GM12875 (cell line): ENCODE measurements around the gene MGAT1.
"Not testable (repeated sequence)": the region's sequence is repeated elsewhere in the genome, so short reads cannot be mapped to it uniquely, and the experiment has no call there.

Source experiments
- H3K4me3 ChIP-seq: one replicate; pipeline ENCODE4 v1.5.1; 2011; ENCODE audit warnings: low read depth, low read length, control low read depth
- TF ChIP-seq, protein P1 (sequence below): IDR thresholded peaks from 2 replicates; pipeline ENCODE4 v1.5.1; 2011; ENCODE audit warnings: low read depth, mild to moderate bottlenecking, control low read depth, inconsistent platforms, low read length, moderate library complexity, borderline replicate concordance; ENCODE audit not compliant: insufficient read depth

MGAT1 gene

DNA sequence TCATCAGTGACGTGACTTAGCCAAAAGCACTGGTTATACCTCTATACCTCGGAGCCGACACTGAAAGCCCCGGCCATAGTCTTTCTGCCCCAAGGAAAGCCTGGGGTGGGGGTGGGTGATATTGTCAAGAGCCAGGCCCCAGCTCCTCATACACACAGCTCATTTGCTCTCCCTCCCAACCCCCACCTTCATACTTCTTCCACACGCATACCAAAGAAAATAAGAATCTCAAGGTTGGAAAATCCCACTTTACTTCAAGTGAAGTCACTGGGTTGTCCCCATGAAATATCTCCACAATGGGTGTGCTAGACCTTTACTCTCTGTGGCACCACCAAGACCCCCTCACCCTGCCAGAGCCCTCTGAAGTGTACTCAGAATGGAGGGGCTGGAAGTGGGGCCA is 27.1 kb upstream of the MGAT1 start:
- TF ChIP-seq, protein P1, sequence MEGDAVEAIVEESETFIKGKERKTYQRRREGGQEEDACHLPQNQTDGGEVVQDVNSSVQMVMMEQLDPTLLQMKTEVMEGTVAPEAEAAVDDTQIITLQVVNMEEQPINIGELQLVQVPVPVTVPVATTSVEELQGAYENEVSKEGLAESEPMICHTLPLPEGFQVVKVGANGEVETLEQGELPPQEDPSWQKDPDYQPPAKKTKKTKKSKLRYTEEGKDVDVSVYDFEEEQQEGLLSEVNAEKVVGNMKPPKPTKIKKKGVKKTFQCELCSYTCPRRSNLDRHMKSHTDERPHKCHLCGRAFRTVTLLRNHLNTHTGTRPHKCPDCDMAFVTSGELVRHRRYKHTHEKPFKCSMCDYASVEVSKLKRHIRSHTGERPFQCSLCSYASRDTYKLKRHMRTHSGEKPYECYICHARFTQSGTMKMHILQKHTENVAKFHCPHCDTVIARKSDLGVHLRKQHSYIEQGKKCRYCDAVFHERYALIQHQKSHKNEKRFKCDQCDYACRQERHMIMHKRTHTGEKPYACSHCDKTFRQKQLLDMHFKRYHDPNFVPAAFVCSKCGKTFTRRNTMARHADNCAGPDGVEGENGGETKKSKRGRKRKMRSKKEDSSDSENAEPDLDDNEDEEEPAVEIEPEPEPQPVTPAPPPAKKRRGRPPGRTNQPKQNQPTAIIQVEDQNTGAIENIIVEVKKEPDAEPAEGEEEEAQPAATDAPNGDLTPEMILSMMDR: no peak
- H3K4me3 ChIP-seq: no peak overlapping the region

DNA sequence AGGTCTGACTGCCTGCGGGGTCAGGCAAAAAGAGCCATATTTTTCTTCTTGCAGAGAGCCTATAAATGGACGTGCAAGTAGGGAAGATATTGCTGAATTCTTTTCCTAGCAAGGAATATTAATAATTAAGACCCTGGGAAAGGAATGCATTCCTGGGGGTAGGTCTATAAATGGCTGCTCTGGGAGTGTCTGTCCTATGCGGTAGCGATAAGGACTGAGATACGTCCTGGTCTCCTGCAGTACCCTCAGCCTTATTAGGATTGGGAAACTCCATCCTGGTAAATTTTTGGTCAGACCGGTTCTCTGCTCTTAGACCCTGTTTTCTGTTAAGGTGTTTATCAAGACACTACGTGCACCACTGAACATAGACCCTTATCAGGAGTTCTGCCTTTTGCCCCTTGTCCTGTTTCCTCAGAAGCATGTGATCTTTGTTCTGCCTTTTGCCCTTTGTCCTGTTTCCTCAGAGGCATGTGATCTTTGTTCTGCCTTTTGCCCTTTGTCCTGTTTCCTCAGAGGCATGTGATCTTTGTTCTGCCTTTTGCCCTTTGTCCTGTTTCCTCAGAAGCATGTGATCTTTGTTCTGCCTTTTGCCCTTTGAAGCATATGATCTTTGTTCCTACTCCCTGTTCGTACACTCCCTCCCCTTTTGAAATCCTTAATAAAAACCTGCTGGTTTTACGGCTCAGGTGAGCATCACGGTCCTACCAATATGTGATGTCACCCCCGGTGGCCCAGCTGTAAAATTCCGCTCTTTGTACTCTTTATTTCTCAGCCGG is 26.3 kb upstream of the MGAT1 start:
- not testable (repeated sequence) for H3K4me3 ChIP-seq

DNA sequence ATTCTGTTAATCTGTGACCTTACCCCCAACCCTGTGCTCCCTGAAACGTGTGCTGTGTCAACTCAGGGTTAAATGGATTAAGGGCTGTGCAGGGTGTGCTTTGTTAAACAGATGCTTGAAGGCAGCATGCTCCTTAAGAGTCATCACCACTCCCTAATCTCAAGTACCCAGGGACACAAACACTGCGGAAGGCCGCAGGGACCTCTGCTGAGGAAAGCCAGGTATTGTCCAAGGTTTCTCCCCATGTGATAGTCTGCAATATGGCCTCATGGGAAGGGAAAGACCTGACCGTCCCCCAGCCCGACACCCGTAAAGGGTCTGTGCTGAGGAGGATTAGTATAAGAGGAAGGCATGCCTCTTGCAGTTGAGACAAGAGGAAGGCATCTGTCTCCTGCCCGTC is 24.8 kb upstream of the MGAT1 start:
- not testable (repeated sequence) for H3K4me3 ChIP-seq

DNA sequence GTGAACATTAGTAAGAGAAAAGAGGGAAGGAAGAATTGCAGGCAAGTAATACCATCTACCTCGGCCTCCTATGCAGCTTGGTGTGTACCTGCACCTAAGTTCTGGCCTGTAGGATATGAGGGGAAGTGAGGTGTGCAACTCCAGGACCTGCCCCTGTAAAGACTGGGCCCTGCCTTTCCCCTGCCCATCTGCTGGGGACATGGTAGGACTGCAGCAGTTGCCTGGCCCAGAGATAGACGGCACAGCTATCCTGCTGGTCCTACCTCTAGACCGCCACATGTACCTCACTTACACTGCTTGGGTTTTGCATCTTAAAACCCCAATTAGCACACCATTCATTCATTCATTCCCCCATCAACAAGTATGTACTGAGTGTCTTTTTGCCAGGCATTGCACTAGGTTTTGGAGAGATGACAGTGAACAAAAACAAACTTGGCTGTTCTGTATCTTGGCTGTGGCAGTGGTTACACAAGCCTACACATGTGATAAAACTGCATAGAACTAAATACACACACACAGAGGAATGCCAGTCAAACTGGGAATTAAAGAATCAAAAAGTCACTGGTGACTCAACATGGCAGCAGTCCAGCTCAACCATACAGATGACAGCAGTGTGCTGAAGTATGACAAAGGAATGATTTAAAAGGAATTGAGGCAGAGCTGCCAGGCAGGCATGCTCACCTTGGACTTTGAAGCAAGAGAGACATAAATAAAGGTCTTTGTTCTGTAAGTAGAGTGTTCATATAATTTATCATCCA is 23.3 kb upstream of the MGAT1 start:
- TF ChIP-seq, protein P1: no peak
- no peak overlapping the region for H3K4me3 ChIP-seq

DNA sequence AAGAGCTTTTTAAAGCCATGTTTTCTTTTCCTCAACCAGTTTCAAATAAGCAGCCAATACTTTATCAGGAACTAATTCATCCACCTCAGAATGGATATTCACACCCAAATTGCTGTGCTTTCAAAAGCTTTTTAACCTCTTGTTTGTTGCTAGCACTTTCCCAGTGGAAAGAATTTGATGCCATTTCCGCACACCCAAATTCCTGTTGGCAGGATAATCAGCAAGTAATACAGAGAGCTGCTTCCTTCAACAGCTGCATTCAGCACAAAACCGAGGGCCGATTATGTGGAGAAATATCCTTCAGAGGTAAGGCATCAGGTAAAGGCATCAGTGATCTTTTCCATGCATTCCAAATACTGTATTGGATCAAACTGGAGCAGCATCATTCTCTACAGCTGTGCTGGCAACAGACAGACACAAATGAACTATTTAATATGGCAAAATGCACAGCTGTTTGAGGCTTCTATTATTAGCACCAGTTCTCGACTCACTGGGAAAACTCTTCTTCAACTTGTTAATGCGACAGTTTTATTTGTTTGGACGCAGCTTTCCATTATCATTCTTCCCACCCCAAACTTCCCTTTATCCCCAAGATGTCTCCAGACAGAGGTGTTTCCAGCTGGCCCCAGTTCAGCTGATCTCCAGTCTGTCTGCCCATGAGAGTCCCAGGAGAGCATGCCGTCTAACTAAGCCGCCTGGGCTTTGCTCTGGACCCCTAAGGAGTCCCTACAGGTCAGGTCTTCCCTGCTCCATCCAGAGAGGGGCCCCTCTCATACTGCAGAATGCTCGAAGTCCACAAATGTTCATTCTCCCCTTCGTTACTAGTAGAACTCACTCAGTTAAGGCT is 22.2 kb upstream of the MGAT1 start:
- no peak overlapping the region for H3K4me3 ChIP-seq
- TF ChIP-seq, protein P1: no peak

DNA sequence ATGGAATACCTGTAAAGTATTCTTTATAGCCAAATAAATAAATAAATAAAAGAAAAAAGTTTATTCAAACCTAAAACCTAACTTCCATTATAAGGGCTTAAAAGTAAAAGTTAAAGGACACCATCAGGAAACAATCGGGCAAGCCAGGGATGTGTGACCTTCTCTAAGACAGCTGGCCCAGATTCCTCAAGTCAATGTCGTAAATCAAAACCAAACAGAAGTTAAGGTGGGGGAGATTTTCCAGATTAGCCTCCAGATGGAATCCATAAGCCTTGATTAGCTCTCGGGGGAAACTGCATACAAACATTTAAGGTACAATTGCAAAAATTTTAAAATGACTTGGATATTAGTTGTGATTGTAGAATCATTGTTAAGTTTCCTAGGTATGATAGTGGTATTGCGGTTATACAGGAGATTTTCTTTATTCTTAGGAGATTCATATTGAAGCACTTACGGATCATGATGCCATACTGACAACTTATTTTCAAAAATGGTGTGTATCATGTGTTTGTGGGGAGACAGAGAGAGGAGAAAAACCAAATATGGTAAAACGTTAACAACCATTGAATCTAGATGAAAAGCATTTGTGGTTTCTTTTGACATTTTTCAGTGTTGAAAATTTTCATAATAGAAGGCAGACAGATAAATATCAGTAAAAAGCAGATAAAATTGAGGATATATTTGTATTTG is 21.5 kb upstream of the MGAT1 start:
- TF ChIP-seq, protein P1: no peak
- H3K4me3 ChIP-seq: no peak overlapping the region

DNA sequence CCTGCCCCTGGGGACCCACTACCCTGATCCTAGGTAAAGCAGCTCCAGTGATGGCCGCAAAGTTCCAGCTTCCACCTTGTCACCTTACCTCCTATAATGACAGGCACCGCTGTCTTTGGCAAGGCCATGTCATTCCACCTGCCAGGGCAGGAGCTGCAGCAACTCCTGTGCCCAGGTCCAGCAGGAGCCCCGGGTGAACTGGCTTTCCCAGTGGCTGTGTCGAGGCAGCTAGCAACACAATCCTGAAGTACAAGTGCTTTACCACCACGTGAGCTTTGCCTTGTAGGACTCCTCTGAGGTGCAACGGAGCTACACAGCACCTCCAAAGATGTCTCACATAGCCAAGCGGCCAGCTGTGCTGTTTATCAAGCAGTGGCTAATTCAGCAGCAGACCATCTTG is 20.7 kb upstream of the MGAT1 start:
- TF ChIP-seq, protein P1: no peak
- H3K4me3 ChIP-seq: no peak overlapping the region

DNA sequence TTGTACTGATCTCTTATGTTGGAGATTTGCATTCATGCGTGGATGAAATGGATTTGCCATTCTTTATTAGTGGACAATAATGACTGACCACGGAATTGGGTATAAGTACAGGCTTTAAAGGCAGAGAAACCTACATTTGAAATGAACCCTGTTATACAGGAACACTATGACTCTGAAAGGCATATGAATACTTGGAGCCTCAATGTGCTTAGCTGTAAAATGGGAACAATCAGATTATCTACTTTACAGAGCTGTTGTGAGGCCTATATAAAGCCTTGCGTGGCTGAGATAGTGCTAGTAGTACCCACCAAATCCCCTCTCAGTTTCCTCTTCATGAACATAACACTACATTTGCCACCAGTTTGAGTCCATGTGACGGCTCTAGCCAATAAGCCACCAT is 18.9 kb upstream of the MGAT1 start:
- TF ChIP-seq, protein P1: no peak
- no peak overlapping the region for H3K4me3 ChIP-seq
